Testis (tissue), 2 donors: ENCODE measurements around the gene RNU1-1.
"Not testable (repeated sequence)": the region's sequence is repeated elsewhere in the genome, so short reads cannot be mapped to it uniquely, and the experiment has no call there.

Experiments
- CTCF ChIP-seq, 3 experiments: fragments of 450-650 bp in 2 of 3; fragments of 200-600 bp in 1 of 3; sonication (generic) in 1 of 3; IDR thresholded peaks; one replicate each; pipeline ENCODE4 v1.5.1; 2016 to 2019; ENCODE audit warnings: antibody characterized with exemption in 3 of 3, mild to moderate bottlenecking in 2 of 3, moderate library complexity in 1 of 3
- POLR2A ChIP-seq: fragments of 450-650 bp; IDR thresholded peaks from one replicate; pipeline ENCODE4 v1.6.1; 2017; ENCODE audit warnings: antibody characterized with exemption, mild to moderate bottlenecking, moderate library complexity

GRCh38 chr1:16560498-16560897 lies 46.4 kb upstream of the RNU1-1 start:
- not testable (repeated sequence) for TF ChIP-seq CTCF (IDR thresholded peaks at IDR 0.05); POLR2A
